GM08714 (cell line): Measurements from ENCODE around the gene MYLK.
A peak's percentile ranks its signal among the peaks of the same experiment; 100 is the strongest.

Source experiments
- H3K4me3 ChIP-seq: fragments of 200-500 bp; sonication (Bioruptor generic); 2 replicates; pipeline ENCODE4 v1.5.1; 2014; ENCODE audit warnings: mild to moderate bottlenecking, low read length, inconsistent platforms
- ZNF274 ChIP-seq: IDR thresholded peaks from 2 replicates; pipeline ENCODE4 v1.6.1; 2012; ENCODE audit warnings: mild to moderate bottlenecking, low read depth, low read length

MYLK gene

DNA sequence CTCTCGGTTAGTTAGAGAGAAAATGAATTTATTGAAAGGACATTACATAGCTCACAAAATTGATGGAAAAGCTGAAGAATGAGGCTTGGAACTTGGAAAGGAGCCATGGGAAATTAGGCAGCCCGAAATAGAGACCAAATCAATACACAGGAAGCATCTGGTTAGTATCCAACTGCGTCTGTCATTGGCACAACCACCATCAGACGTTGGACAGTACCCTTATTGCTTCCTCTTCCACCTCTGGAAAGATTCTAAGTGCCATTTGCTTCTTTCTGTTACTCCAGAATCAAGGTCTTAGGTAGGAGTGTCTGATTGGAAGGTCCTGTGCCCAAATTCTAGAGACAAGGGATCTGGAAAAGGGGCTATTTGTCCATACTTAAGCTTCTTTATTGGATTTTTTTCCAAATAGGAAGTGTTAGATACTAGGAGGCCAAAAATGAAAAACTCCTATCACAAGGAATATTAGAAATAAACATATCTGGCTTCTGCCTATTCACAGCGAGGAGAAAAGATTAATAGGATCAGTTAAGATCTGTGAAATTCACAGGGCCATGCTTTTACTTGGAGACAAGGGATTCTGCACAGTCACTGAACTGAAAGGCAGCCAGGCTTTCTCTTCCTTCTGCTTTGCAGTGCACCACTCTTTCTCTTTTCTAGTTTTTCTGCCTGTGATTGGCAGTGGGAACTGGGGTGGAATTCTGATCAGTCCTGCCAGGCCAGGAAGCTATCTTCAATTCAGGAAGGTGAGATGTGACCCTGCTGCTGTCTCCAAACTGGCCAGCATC lies 288.5 kb downstream of the MYLK start:
- no peak for TF ChIP-seq ZNF274
- H3K4me3 ChIP-seq: no peak overlapping the region

DNA sequence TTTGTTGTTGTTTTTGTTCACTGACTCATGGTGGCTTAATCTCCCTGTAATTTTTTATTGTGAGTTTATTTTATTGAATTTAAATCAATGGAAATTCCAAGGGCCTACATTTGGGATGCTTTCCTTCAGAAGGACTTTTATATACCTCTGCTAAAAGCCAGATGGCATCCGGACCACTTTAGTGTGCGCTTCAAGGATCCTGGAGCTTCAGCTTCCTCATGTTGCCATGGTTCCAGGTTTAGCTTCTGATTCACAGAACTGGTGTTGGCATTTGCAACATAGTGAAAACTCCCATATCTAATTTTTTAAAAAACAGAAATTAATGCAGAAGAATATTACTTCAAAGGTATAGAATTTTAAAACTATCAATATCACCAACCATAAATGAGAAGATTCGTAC lies 290.8 kb downstream of the MYLK start:
- TF ChIP-seq ZNF274: no peak

DNA sequence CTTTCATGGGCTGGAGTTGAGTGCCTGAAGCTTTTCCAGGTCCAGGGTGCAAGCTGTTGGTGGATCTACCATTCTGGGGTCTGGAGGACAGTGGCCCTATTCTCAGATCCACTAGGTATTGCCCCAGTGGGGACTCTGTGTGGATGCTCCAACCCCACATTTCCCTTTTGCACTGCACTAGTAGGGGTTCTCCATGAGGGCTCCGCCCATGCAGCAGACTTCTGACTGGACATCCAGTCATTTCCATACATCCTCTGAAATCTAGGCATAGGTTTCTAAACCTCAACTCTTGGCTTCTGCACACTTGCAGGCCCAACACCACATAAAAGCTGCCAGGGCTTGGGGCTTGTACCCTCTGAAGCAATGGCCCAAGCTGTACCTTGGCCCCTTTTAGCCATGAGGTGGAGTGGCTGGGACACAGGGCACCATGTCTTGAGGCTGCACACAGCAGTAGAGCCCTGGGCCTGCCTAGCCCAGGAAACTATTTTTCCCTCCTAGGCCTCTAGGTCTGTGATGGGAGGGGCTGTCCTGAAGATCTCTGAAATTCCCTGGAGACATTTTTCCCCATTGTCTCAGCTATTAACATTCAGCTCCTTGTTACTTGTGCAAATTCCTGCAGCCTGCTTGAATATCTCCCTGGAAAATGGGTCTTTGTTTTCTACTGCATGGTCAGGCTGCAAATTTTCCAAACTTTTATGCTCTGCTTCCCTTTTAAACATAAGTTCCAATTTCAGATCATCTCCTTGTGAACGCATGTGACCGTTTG lies 293.3 kb downstream of the MYLK start:
- no peak for TF ChIP-seq ZNF274
- no peak overlapping the region for H3K4me3 ChIP-seq

More for the DNA sequence above, 290.8 kb downstream of the MYLK start:
- no peak overlapping the region for H3K4me3 ChIP-seq

DNA sequence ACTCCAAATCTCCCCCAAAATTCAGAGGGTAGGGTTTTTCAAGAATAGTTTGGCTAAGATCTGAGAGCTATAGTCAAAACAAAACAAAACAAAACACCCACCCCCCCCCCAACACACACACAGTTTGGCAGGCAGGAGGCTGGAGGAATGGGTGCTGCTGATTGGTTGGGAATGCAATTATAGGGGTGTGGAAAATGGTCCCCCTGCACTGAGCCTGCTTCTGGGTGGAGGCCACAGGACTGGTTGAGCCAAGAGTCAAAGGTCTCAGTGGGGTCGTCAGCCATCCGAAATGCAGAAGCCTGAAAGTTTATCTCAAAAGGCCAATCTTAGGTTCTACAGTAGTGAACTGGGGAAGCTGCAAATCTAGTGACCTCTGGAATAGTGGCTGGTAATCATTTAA lies 296.7 kb downstream of the MYLK start:
- no peak for TF ChIP-seq ZNF274
- H3K4me3 ChIP-seq: no peak overlapping the region

DNA sequence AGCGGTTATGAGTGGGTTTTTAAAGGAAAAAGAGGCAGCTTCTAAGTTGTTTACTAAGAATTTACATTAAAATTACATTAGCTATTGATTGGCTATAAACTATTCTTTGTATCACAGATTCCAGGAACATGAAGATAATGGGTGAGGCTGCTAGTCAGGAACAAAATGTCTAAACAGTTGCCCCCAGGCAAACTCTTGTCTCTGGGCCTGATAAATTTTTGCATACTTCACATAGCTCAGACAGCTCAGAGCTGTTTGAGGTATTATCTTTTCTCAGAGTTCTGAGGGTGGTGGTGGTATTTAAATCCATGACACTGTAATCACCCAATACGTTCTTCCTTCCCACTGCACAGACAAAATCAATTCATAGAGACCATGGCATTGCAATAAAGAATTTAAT lies 297.2 kb downstream of the MYLK start:
- H3K4me3 ChIP-seq: no peak overlapping the region
- no peak for TF ChIP-seq ZNF274

DNA sequence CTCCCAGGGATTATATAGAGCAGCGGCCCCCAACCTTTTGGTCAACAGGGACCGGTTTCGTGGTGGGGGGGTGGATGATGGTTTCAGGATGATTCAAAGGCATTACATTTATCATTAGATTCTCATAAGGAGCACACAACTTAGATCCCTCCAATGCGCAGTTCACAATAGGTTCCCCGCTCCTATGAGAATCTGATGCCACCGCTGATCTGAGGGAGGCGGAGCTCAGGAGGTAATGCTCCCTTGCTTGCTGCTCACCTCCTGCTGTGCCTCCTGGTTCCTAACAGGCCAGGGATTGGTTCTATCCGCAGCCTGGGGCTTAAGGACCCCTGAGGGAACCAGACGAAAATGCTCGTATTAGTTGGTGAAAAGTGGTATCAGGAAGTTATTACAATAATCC lies 298.0 kb downstream of the MYLK start:
- TF ChIP-seq ZNF274: no peak
- peak overlapping the region; percentile 94 for H3K4me3 ChIP-seq

DNA sequence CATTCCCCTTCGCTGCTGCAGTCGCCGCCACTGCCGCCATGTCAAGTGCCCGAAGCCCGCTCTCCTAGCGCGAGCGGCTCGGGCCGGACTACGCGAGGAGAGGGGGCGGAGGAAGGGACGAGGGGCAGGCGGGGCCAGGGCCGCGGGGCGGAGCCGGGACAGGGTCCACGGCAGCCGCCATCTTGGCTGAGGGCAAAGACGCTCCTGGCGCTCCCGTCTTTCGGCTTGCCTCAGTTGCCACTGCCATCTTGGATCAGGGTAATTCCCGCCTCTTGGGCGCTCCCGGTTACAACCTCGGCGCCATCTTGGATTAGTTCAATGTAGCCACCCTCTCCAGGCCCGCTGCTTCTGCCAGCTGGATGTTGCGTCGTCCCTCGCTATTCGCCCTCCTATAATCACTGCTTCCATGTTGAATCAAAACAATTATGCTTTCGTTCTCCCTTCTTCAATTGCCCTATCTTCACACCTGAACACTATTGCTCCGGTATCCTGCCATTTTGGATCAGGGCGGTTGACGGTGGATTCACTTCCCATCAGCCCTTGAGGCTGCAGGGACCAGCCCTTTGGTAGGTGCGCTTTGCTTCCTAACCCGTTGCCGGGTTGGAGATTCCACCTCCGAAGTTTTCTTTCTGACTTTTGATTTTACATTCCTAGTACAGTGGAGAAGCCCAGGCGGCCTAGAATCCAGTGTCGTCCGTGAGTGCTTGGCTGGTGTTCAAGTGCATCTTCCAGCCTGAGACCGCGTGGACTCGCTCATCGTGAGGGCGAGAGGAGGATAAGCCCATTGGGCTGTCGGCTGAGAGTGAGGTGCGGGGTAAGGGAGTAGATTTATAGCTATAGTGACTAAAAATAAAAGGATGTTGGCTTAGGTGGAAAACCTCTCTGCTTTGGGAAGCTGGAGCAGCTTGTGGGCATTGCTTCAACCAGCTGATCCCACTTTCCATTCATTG lies 298.9 kb downstream of the MYLK start, which contains the start of gene HACD2:
Gene HACD2 (minus strand): TSS at position 66 of the 950 bp plus-strand sequence. CDS start 26 bp downstream, at position 40.
- H3K4me3 ChIP-seq: peak within 1 kb of the TSS; percentile 100
- no peak for TF ChIP-seq ZNF274

DNA sequence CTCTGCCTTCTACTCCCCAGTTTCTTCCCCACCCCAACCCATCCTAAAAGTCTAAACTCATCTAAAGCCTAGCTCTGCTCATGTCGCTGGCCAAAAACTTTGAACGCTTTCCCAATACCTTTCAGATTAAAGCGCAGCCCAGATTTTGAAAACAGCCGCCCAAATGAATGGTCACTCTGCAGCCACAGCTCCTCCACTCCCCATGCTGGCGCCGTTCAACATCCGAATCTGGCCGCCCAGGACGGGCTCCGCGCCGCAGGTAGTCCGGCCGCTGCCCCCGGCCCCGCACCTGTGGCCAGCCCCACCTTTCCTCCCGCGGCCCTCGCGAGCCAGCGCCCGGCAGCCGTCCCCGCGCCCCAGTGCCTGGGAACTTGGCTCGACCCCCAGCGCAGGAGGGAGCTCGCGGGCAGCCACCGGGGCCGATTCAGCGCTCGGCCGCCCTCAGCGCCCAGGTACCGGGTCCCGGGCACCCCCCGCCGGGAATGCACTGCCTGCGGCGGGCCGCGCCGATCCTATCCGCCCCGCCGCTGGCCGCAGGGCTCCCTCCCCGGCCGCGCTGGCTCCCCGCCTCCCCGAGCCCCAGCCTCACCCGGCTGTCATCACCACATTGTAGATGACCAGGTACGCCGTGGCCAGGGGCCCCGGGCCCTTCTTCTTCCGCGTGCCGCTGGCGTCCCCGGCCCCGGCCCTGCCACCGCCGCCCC lies 299.7 kb downstream of the MYLK start:
- H3K4me3 ChIP-seq: peak overlapping the region; percentile 100
- TF ChIP-seq ZNF274: no peak

DNA sequence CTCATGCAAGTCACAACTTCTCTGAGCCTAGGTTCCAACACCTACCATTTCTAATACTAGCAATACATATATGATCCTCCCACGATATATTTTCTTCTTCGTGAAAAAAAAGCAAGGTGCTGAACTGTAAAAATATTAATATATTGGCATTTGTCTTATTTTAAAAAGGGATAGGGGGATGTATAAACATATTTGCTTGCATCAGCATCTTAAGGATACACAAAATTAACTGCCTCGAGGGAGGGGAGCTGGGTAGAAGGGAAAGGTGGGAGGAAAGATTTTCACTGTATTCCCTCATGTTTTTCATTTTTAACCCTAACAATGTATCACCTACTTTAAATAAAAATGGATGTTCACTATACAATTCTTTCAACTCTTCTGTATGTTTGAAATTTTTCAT lies 300.6 kb downstream of the MYLK start:
- TF ChIP-seq ZNF274: no peak
- H3K4me3 ChIP-seq: no peak overlapping the region; the same call in 1 of the 2 replicates

DNA sequence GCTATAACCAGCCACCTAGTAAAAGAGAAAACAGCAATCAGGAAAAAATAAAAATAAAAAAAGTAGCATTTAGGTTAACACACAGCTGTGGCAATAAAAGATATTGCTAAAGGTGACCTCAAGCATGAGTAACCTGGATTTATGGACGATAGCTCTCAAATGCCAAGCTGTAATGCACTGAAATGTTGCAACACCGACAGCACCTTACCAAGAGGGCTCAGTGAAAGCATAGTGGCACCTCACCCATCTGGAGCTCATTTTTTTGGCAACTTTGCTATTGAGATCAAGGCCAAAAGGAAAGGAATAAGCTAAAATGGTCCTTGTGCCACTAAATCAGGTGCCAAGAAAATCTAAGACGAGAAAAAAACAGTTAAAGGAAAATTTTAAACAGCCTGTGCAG lies 301.8 kb downstream of the MYLK start:
- no peak for TF ChIP-seq ZNF274
- H3K4me3 ChIP-seq: no peak overlapping the region

DNA sequence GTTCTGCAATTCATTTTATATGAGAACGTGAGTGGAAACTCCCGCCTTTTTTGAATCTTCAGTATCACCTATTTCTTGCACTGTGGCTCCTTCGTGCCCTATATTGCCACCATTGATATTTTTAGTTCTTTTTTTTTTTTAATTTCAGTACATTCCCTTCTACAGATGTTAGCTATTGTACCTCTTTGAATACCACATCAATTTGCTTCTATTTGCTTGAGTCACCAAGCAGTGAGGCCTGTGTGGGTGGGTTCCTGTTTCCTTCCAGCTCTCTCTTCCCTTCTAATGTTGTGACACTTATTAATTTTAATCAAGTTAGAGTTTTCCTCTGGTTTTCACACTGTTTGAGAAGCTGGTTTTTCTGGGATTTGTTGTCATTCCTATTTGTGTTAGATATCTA lies 308.0 kb downstream of the MYLK start:
- no peak overlapping the region for H3K4me3 ChIP-seq
- TF ChIP-seq ZNF274: no peak

DNA sequence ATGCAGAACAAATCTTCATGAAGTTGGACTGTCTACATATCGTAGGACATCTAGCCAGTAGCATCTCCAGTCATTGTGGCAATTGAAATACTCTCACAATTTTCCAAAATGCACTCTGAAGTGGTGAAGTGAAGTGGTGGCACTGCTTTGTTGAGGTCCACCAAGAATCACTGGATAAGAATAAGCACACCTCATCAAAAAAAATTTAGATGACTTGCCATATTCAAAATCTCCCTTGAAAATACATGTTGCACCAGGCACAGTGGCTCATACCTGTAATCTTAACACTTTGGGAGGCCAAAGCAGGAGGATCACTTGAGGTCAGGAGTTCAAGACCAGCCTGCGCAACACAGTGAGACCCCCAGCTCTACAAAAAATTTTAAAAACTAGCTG lies 312.2 kb downstream of the MYLK start:
- no peak overlapping the region for H3K4me3 ChIP-seq
- no peak for TF ChIP-seq ZNF274

DNA sequence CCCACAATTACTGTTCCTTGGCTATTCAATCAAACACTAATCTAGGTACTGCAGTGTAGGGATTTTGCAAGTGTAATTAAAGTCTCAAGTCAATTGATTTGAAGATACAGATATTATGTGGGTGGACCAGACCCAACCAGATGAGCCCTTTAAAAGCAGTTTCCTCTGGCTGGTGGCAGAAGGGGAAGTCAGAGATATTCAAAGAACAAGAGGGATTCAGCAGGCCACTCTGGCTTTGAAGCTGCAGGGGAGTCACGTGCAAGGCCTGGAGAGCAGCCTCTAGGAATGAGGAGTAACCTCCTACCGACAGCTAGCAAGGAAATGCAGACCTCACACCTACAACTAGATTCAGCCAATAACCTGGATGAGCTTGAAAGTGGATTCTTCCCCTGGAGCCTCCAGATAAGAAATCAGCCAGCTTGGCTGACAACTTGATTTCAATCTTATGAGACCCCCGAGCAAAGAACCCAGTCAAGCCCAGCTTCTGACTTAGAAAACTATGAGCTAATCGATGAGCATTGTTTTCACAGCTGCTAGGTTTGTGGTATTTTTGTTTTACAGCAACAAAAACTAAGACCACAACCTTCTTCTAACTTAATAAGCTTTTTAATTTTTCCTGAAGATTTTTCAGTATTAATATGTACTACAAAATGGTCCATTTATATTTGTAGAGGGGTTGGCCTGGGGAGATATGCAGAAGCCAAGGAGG lies 312.7 kb downstream of the MYLK start:
- no peak overlapping the region for H3K4me3 ChIP-seq
- TF ChIP-seq ZNF274: no peak
